Activated T-cell treated with anti-CD3 and anti-CD28 coated beads for 4 hours (primary cell): ENCODE results near the gene SSR1.

ENCODE experiments used
- DNase-seq: peaks from one replicate; pipeline ENCODE4 v3.0.0-alpha.2; 2020

SSR1 gene

DNA sequence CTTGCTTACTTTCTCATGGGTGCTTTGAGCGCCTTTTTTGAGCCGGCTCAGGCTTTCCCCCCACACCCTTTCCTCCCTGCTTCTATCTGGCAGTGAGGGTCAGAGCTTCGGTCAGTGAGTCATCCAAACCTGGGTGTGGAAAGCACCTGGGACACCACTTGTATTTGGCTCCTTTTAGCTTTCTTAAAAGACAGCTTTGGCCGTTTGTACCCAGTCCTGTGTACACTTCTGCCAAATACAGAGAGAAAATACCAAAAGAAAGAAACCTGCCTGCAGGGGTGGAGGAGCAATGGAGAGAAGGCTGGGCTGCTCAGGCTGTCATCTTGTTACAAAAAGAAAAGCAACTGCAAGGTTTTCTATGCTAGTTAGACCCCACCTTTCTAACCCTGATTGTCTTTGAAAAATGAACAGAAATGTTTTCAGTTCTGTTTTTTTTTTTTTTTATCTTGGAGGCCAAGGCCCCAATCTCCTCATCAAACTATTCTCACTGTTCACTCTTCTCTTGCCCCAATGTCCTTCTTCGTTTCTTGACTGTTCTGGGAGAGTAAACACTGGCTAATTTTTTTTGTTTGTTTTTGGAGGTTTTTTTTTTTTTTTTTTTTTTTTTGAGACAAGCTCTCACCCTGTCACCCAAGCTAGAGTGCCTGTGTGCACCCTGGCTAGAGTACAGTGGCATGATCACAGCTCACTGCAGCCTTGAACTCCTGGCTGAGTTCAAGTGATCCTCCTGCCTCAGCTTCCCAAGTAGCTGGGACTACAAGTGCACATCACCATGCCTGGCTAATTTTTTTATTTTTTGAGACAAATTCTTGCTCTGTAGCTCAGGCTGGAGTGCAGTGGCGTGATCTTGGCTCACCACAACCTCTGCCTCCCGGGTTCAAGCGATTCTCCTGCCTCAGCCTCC, 76.4 kb downstream of the SSR1 start:
- no peak for DNase-seq

DNA sequence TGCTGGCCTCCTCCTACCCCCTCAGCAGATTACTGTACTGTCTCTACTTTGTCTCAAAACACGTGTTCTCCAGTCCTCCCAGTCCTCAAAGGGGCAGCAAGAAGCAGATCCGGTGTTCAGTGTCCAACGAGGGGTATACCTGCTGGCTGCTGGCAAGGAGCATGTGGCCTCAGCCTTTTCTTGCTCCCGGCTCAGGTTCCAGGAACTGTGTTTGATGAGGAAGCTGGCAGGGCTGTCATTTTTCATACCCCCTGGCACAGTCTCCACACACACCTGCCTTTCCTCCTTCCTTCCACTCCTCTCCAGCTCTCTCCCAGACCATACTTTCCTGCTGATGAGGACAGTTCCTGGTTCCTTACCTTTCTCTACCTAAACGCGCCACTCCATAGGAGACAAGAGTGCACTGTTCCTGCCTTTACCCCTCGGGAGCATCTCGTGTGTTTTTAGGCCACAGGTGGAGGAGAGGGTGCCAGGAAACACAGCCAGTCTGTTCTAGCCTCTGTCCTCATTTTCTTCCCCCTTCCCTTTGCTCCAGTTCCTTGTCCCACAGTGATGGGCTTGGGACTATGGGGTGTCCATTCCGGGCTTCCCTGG, 77.2 kb downstream of the SSR1 start:
- DNase-seq: no peak

DNA sequence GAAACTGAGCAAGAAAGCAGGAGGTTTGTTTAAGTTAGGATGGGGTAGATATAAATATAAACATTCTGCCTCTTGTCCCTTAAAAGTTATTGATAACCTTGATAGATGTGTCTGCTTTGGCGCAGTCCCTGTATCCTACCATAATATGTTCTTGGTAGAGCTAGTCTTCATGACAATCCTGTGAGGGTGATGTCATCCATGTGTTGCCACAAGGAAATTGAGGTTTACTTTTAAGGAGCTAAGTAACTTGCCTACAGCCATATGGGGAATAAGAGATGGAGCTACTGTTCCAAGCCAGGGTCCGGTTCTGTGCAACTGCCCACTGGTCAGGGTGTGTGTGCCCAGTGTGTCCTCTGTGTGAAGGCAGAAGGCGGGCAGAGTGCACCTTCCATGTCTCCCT, 78.5 kb downstream of the SSR1 start:
- DNase-seq: no peak

DNA sequence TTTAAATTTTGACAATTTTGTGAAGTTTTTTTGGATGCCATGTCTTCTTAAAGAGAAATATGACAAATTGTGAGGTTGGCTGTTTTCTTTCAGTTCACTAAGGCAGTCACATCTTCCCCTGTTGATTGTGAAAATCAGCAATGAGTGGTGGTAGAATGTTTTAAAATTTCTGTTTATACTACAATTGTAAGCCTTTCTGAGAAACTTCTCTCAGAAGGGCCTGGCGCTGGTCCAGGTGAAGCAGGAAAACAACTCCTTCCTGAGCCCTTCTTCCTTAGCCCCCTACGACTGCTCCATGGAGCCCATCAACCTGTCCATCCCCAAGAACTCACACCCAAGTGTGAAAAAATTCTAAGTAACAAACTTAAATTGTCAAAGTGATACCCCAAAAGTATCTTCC, 80.6 kb downstream of the SSR1 start:
- DNase-seq: no peak

DNA sequence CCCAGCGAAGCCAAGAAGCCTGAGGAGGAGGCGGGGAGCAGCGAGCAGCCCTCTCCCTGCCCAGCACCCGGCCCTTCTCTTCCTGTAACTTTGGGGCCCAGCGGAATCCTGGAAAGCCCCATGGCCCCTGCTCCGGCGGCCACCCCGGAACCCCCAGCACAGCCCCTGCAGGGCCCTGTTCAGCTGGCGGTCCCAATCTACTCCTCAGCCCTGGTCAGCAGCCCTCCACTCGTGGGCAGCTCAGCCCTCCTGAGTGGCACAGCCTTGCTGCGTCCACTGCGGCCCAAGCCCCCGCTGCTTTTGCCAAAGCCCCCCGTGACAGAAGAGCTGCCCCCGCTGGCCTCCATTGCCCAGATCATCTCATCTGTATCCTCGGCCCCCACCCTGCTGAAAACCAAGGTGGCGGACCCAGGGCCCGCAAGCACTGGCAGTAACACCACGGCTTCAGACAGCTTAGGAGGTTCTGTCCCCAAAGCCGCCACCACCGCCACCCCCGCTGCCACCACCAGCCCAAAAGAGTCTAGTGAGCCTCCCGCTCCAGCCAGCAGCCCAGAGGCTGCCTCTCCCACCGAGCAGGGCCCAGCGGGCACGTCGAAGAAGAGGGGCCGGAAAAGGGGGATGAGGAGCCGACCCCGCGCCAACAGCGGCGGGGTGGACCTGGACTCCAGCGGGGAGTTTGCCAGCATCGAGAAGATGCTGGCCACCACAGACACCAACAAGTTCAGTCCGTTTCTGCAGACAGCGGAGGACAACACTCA, 81.9 kb downstream of the SSR1 start:
- DNase-seq: no peak

DNA sequence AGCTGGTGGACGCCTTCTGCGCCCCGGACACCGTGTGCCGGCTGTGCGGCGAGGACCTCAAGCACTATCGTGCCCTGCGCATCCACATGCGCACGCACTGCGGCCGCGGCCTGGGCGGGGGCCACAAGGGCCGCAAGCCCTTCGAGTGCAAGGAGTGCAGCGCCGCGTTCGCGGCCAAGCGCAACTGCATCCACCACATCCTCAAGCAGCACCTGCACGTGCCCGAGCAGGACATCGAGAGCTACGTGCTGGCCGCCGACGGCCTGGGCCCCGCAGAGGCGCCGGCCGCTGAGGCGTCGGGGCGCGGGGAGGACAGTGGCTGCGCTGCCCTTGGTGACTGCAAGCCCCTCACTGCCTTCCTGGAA, 82.7 kb downstream of the SSR1 start:
- no peak for DNase-seq

DNA sequence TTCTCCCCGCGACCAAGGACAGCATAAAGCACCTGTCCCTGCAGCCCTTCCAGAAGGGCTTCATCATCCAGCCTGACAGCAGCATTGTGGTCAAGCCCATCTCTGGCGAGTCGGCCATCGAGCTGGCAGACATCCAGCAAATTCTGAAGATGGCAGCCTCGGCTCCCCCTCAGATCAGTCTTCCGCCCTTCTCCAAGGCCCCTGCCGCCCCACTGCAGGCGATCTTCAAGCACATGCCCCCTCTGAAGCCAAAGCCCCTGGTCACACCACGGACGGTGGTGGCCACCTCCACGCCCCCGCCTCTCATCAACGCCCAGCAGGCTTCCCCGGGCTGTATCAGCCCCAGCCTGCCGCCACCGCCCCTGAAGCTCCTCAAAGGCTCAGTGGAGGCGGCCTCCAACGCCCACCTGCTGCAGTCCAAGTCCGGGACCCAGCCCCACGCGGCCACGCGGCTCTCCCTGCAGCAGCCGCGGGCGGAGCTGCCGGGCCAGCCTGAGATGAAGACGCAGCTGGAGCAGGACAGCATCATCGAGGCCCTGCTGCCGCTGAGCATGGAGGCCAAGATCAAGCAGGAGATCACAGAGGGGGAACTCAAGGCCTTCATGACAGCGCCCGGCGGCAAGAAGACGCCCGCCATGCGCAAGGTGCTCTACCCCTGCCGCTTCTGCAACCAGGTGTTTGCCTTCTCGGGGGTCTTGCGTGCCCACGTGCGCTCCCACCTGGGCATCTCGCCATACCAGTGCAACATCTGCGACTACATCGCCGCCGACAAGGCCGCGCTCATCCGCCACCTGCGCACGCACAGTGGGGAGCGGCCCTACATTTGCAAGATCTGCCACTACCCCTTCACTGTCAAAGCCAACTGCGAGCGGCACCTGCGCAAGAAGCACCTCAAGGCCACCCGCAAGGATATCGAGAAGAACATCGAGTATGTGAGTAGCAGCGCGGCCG, 83.3 kb downstream of the SSR1 start:
- no peak for DNase-seq

DNA sequence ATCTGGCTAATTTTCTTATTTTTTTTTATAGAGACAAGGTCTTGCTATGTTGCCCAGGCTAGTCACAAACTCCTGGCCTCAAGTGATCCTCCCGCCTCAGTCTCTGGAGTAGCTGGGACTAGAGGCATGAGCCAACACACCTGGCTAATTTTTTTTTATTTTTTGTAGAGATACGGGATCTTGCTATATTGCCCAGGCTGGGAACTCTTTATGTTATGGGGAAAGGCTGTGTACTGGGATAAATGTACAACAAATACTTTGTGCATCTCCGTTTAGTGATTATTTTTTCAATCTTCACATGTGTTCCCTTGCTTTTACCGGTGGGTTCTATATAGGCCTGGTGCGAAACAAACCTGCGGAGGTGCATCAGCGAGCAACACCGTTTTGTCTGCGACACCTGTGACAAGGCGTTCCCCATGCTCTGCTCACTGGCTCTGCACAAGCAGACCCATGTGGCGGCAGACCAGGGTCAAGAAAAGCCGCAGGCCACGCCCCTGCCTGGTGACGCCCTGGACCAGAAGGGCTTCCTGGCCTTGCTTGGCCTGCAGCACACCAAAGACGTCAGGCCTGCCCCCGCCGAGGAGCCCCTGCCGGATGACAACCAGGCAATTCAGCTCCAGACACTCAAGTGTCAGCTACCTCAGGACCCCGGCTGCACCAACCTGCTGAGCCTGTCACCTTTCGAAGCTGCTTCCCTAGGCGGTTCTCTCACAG, 84.2 kb downstream of the SSR1 start:
- DNase-seq: no peak

DNA sequence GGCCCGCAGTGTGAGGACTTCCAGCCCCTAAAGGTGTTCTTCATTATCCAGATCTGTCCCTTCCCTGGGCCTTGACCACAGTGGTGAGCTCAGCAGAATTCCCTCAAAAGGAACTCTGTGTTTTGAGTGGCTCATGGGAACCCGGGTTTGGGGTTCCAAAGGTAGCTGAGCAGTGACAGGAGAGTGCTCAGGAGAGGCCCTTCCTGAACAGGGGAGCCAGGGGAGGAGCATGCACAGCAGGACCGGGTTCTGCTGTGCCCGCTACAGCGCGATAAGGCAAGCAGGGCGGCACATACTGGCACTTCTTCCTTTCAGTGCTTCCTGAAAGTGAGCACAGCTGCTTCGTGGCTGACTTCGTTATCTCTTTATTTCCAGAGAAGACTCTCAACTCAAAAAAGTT, 88.3 kb downstream of the SSR1 start:
- DNase-seq: no peak

DNA sequence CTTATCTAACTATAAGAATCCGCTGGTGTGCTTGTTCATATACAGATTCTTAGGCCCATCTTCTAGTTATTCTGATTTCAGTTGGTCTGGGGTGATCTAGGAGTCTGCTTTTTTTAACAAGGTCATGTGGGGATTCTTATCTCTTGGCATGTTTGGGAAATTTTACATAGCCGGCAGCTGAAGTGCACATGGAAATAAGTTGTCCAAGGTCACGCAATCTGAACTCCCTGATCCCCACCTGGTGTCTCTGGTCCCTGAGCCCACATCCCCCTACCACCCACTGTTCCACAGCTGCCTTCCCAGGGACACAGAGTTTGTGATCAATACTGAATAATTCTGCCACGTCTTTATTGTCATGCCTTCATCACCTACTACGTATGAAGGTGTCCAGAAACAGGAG, 90.8 kb downstream of the SSR1 start:
- DNase-seq: no peak

DNA sequence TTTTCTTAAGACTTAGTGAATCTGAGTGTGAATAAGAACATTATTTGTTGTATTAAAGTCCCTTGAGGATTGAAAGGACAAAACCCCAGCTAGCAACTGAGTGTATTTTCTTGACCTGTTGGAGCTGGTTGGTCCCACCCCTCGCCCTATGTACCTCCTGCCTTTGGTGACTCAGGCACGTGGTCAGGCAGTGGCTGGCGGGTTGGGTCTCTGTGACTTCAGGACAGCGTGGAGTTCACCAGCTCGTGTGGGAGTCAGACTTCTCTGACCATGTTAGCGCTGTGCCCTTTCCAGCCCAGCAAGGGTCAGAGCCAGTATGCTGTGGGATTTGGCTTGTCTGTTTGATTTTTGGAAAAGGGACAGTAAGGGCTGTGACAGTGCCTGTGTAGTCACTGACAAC, 93.7 kb downstream of the SSR1 start:
- DNase-seq: no peak

DNA sequence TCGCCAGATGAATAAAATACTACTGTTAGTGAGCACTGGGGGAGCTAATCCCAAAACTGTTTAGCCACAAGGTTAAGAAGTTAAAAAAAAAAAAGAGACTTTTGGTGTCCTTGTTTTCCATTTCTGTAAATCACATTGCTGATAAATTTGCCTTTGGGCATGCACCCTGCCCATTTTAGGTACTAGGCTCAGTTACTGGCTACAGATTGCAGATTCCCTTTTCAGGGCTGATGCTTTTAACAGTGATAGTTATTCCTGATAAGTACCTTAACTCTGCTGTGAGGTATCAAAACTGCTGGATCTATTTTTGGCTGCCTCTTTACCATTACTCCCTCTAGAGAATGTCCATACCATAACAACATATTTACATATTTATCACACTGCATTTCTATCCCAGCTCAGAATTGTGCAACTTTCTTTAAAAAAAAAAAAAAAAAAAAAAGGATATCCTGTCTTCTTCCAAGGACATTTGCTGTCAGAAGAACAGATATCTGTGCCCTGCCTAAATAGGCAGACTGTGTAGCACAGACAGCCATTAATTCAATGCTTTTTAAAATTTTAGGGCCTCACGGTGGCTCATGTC, 94.5 kb downstream of the SSR1 start:
- DNase-seq: no peak
